Ascending aorta (tissue), 2 donors: Measurements from ENCODE around the gene CD180. TPM values are rescaled to one million over a fixed set of nuclear protein-coding genes. Genes with fewer than 3 reads are reported as not detected.
A peak's percentile ranks its signal among the peaks of the same experiment; 100 is the strongest.

Experiments
- DNase-seq, 2 donors: peaks; one replicate each; pipeline ENCODE4 v3.0.0-alpha.2; 2019; ENCODE audit warnings: low spot score in 2 of 2
- H3K27ac ChIP-seq, 2 donors: fragments of 200-600 bp; sonication (generic); one replicate each; pipeline ENCODE4 v1.5.1; 2016 to 2017; ENCODE audit warnings: mild to moderate bottlenecking in 1 of 2
- H3K27me3 ChIP-seq: fragments of 200-600 bp; sonication (generic); one replicate; pipeline ENCODE4 v1.5.1; 2017
- H3K36me3 ChIP-seq, 2 donors: fragments of 200-600 bp; sonication (generic); one replicate each; pipeline ENCODE4 v1.5.1; 2016
- H3K4me1 ChIP-seq, 2 donors: fragments of 200-600 bp; sonication (generic); one replicate each; pipeline ENCODE4 v1.5.1; 2016 to 2017; ENCODE audit warnings: mild to moderate bottlenecking in 1 of 2
- H3K4me3 ChIP-seq, 2 donors: fragments of 200-600 bp; sonication (generic); one replicate each; pipeline ENCODE4 v1.5.1; 2016 to 2017; ENCODE audit warnings: mild to moderate bottlenecking in 1 of 2
- H3K9me3 ChIP-seq, 2 donors: fragments of 200-600 bp; sonication (generic); one replicate each; pipeline ENCODE4 v1.5.1; 2016
- CTCF ChIP-seq, 3 experiments: fragments of 200-600 bp in 2 of 3; fragments of 450-650 bp in 1 of 3; sonication (generic) in 2 of 3; IDR thresholded peaks; one replicate each; pipeline ENCODE4 v1.5.1; 2016 to 2019; ENCODE audit warnings: antibody characterized with exemption in 3 of 3, mild to moderate bottlenecking in 1 of 3, moderate library complexity in 1 of 3
- intact Hi-C: fragments of 100-400 bp; cut with DNase I; formaldehyde crosslinking; loops from one replicate; pipeline ENCODE4 v1.15.1; 2023
- total RNA-seq: library from RNA; depleted of rRNA; stranded (reverse); fragments of >200 nt; gene quantifications from one replicate; pipeline ENCODE4 v1.1.0, GENCODE V29; 2016

The CD180 gene
- total RNA-seq, 1 donor from 2014 or later, result 2.3 TPM

GRCh38 chr5:67165526-67166459, 30.8 kb downstream of the CD180 start:
- H3K36me3 ChIP-seq, result peaks cover 21 to 31% of the 10 kb centered on the region in 2 donors
- intact Hi-C loops, result loop anchor here (1.0 kb wide), 1 partner anchor 44 kb away; no protein-coding TSS in a partner anchor
- peaks cover 0 to 13% of the 10 kb centered on the region in 2 donors for H3K4me1 ChIP-seq
- peak overlapping the region; percentile 40 to 59 for H3K4me3 ChIP-seq
- DNase-seq, result peak; percentile 47 to 93
- H3K9me3 ChIP-seq, result no peaks in the 10 kb centered on the region
- H3K27ac ChIP-seq, result peak overlapping the region; percentile 74 to 87
- peak; percentile 72 to 89 (median 81) for TF ChIP-seq CTCF (IDR thresholded peaks at IDR 0.05)
- no peaks in the 10 kb centered on the region for H3K27me3 ChIP-seq

GRCh38 chr5:67164856-67165525, 31.6 kb downstream of the CD180 start:
- no peaks in the 10 kb centered on the region for H3K9me3 ChIP-seq
- no peaks in the 10 kb centered on the region for H3K27me3 ChIP-seq
- H3K36me3 ChIP-seq, result peaks cover 21 to 27% of the 10 kb centered on the region in 2 donors
- peaks cover 0 to 13% of the 10 kb centered on the region in 2 donors for H3K4me1 ChIP-seq
- intact Hi-C loops, result no loop called here
- H3K4me3 ChIP-seq, result no peak overlapping the region
- H3K27ac ChIP-seq, result peak overlapping the region; percentile 74 to 87
- TF ChIP-seq CTCF (IDR thresholded peaks at IDR 0.05), result no peak
- no peak for DNase-seq

- DNase-seq, result no peak
- intact Hi-C loops, result no loop called here
- Histone ChIP-seq H3K27me3 (no peaks in the 10 kb centered on the region), H3K4me3 (no peak overlapping the region), H3K27ac (no peak overlapping the region), H3K4me1 (peaks cover 0 to 13% of the 10 kb centered on the region in 2 donors), H3K36me3 (peaks cover 21 to 25% of the 10 kb centered on the region in 2 donors), H3K9me3 (no peaks in the 10 kb centered on the region)
- TF ChIP-seq CTCF (IDR thresholded peaks at IDR 0.05), result no peak
These were observed 32.6 kb downstream of the CD180 start for GRCh38 chr5:67163863-67164595.

- TF ChIP-seq CTCF (IDR thresholded peaks at IDR 0.05), result no peak
- no peak overlapping the region for H3K4me3 ChIP-seq
- no peak for DNase-seq
- H3K36me3 ChIP-seq, result peaks cover 21 to 25% of the 10 kb centered on the region in 2 donors
- no peaks in the 10 kb centered on the region for H3K27me3 ChIP-seq
- H3K9me3 ChIP-seq, result no peaks in the 10 kb centered on the region
- H3K27ac ChIP-seq, result no peak overlapping the region
- intact Hi-C loops, result no loop called here
- peaks cover 0 to 13% of the 10 kb centered on the region in 2 donors for H3K4me1 ChIP-seq
These were observed 33.3 kb downstream of the CD180 start for GRCh38 chr5:67163231-67163756.

- Histone ChIP-seq H3K27ac (peak overlapping the region in 1 of 2 donors; percentile 22), H3K4me3 (no peak overlapping the region), H3K4me1 (peaks cover 0 to 11% of the 10 kb centered on the region in 2 donors), H3K27me3 (no peaks in the 10 kb centered on the region), H3K9me3 (no peaks in the 10 kb centered on the region), H3K36me3 (peaks cover 23 to 25% of the 10 kb centered on the region in 2 donors)
- intact Hi-C loops, result no loop called here
- no peak for TF ChIP-seq CTCF (IDR thresholded peaks at IDR 0.05)
- DNase-seq, result no peak
These were observed 34.8 kb downstream of the CD180 start for GRCh38 chr5:67161767-67162166.
